HG02840 (cell line): ENCODE data around the gene IGFBP6.
A peak's percentile ranks its signal among the peaks of the same experiment; 100 is the strongest.

Experiments
- ATAC-seq: cut with Tn5 transposase; IDR thresholded peaks from one replicate; pipeline ENCODE4 v1.9.1; 2021; ENCODE audit warnings: mild to moderate bottlenecking, moderate library complexity, moderate number of reproducible peaks; ENCODE audit not compliant: unreplicated experiment, low FRiP score

Gene IGFBP6

GRCh38 chr12:53097564-53098353, at the start of gene IGFBP6:
Gene IGFBP6 (plus strand): TSS chr12:53097667. CDS start chr12:53097718, 51 bp downstream.
- ATAC-seq, result no peak

- ATAC-seq, result no peak
Observed at GRCh38 chr12:53048033-53048779, 49.3 kb upstream of the IGFBP6 start.

GRCh38 chr12:53048780-53049401, 48.6 kb upstream of the IGFBP6 start:
- ATAC-seq, result no peak

GRCh38 chr12:53049571-53050318, 47.7 kb upstream of the IGFBP6 start, which contains the start of gene TNS2:
Gene TNS2 (plus strand): TSS chr12:53050065. CDS start chr12:53050186, 121 bp downstream.
- ATAC-seq, result no peak

- ATAC-seq, result no peak
Observed at GRCh38 chr12:53050426-53051057, 46.9 kb upstream of the IGFBP6 start.

- no peak for ATAC-seq
Observed at GRCh38 chr12:53051058-53051880, 46.2 kb upstream of the IGFBP6 start.

- ATAC-seq, result no peak
Observed at GRCh38 chr12:53051881-53052412, 45.5 kb upstream of the IGFBP6 start.

- no peak for ATAC-seq
Observed at GRCh38 chr12:53052419-53053217, 44.8 kb upstream of the IGFBP6 start.

GRCh38 chr12:53053218-53054111, 44.0 kb upstream of the IGFBP6 start:
- ATAC-seq, result no peak

- ATAC-seq, result peak; percentile 81
Observed at GRCh38 chr12:53054112-53054878, 43.2 kb upstream of the IGFBP6 start.

GRCh38 chr12:53055471-53056266, 41.8 kb upstream of the IGFBP6 start:
- ATAC-seq, result no peak

- ATAC-seq, result no peak
Observed at GRCh38 chr12:53056296-53056695, 41.2 kb upstream of the IGFBP6 start.

- ATAC-seq, result no peak
Observed at GRCh38 chr12:53056901-53057300, 40.6 kb upstream of the IGFBP6 start.

- no peak for ATAC-seq
Observed at GRCh38 chr12:53057816-53058500, 39.5 kb upstream of the IGFBP6 start.
